Caco-2 (cell line): ENCODE results near the gene DDX31. TPM values are rescaled to one million over a fixed set of nuclear protein-coding genes. Genes with fewer than 3 reads are reported as not detected.

ENCODE experiments used
- BruUV-seq: library from RNA; stranded (reverse); fragments of 400-500 nt; replicated peaks from 2 replicates; lab custom pipeline; 2021; lab: Mats Ljungman, UMichigan
- CTCF ChIA-PET: fragments of 300-600 bp; sonication (Branson Sonifier 250); formaldehyde crosslinking; loops from one replicate; lab custom pipeline; 2022; ENCODE audit warnings: antibody characterized with exemption; lab: Charles Lee
- POLR2A ChIA-PET: fragments of 300-600 bp; sonication (Branson Sonifier 250); formaldehyde crosslinking; loops from one replicate; lab custom pipeline; 2022; ENCODE audit warnings: antibody characterized with exemption; lab: Charles Lee
- DNase-seq, 2 experiments: peaks; one replicate each; pipeline versions ENCODE4 v3.0.0 to v3.0.0-alpha.2; 2020 to 2022
- H3K27me3 ChIP-seq: replicated peaks from 2 replicates; pipeline ENCODE4 v1.6.0; 2011; ENCODE audit warnings: low read length; ENCODE audit not compliant: control insufficient read depth, insufficient read depth
- H3K36me3 ChIP-seq: 2 replicates; pipeline ENCODE4 v1.5.1; 2011; ENCODE audit warnings: low read length; ENCODE audit not compliant: control insufficient read depth, insufficient read depth
- H3K4me1 ChIP-seq: fragments of 250-450 bp; sonication (Bioruptor Pico); 2 replicates; pipeline ENCODE4 v1.5.1; 2020; ENCODE audit warnings: mild to moderate bottlenecking
- H3K4me3 ChIP-seq: 2 replicates; pipeline ENCODE4 v1.5.1; 2011; ENCODE audit warnings: low read depth, mild to moderate bottlenecking, control low read depth, low read length
- H3K9me3 ChIP-seq: fragments of 250-450 bp; sonication (Bioruptor Pico); 2 replicates; pipeline ENCODE4 v1.5.1; 2020; ENCODE audit warnings: mild to moderate bottlenecking, moderate library complexity
- H3K27ac Mint-ChIP-seq: one replicate; pipeline ENCODE4 v1.8.0; 2022; ENCODE audit warnings: mixed read lengths; ENCODE audit not compliant: unreplicated experiment
- H3K27me3 Mint-ChIP-seq: one replicate; pipeline ENCODE4 v1.8.0; 2022; ENCODE audit warnings: mixed read lengths; ENCODE audit not compliant: insufficient read depth, unreplicated experiment
- H3K36me3 Mint-ChIP-seq: one replicate; pipeline ENCODE4 v1.8.0; 2022; ENCODE audit warnings: mild to moderate bottlenecking, mixed read lengths; ENCODE audit not compliant: insufficient read depth, unreplicated experiment
- H3K4me1 Mint-ChIP-seq: one replicate; pipeline ENCODE4 v1.8.0; 2022; ENCODE audit warnings: low read depth, mixed read lengths; ENCODE audit not compliant: unreplicated experiment
- H3K4me3 Mint-ChIP-seq: one replicate; pipeline ENCODE4 v1.8.0; 2022; ENCODE audit warnings: mild to moderate bottlenecking, moderate library complexity, mixed read lengths; ENCODE audit not compliant: unreplicated experiment
- H3K9me3 Mint-ChIP-seq: one replicate; pipeline ENCODE4 v1.8.0; 2022; ENCODE audit warnings: mixed read lengths; ENCODE audit not compliant: unreplicated experiment
- CTCF ChIP-seq, 2 experiments: fragments of 200-600 bp in 1 of 2; IDR thresholded peaks; 1 replicate in 1 of 2; 2 replicates in 1 of 2; pipeline versions ENCODE4 v1.5.1 to v1.8.0; 2011 to 2022; ENCODE audit warnings: antibody characterized with exemption in 1 of 2, control low read depth in 1 of 2, inconsistent platforms in 1 of 2, low read depth in 1 of 2, low read length in 1 of 2, mild to moderate bottlenecking in 1 of 2, moderate library complexity in 1 of 2; ENCODE audit not compliant: insufficient read depth in 1 of 2, severe bottlenecking in 1 of 2, unreplicated experiment in 1 of 2
- intact Hi-C: fragments of 100-400 bp; cut with micrococcal nuclease; formaldehyde crosslinking; loops from one replicate; pipeline ENCODE4 v1.10.0; 2022; ENCODE audit not compliant: unreplicated experiment
- total RNA-seq: library from RNA; stranded (reverse); gene quantifications from 2 replicates; pipeline ENCODE4 v1.2.3, GENCODE V29; 2022

DDX31 gene
- total RNA-seq, 1 experiment from 2014 or later = 23.1 TPM

- Mint-ChIP-seq H3K36me3 (peaks cover 54% of the 10 kb centered on the region), H3K9me3 (no peaks in the 10 kb centered on the region), H3K27me3 (no peaks in the 10 kb centered on the region), H3K4me1 (no peaks in the 10 kb centered on the region), H3K27ac (no peak overlapping the region), H3K4me3 (no peak overlapping the region)
- TF ChIP-seq CTCF (IDR thresholded peaks at IDR 0.05; ENCODE audit: insufficient read depth in 1 of 2, low read depth in 1 of 2, low read length in 1 of 2, severe bottlenecking in 1 of 2, unreplicated experiment in 1 of 2) = no peak
- Histone ChIP-seq H3K27me3 (no peaks in the 10 kb centered on the region), H3K36me3 (peaks cover 2% of the 10 kb centered on the region), H3K4me3 (no peak overlapping the region), H3K9me3 (no peaks in the 10 kb centered on the region), H3K4me1 (no peaks in the 10 kb centered on the region)
- BruUV-seq = no TSS peak
- POLR2A ChIA-PET = no interaction called here
- no peak for DNase-seq
- intact Hi-C loops = no loop called here
- CTCF ChIA-PET = no interaction called here
Measured at GRCh38 chr9:132609184-132609583, 60.6 kb downstream of the DDX31 start.

- H3K27me3 ChIP-seq = no peaks in the 10 kb centered on the region
- CTCF ChIA-PET = no interaction called here
Measured at GRCh38 chr9:132606066-132606465, 63.7 kb downstream of the DDX31 start.

GRCh38 chr9:132605387-132605786 lies 64.4 kb downstream of the DDX31 start:
- no peaks in the 10 kb centered on the region for H3K9me3 ChIP-seq
- no peaks in the 10 kb centered on the region for H3K27me3 ChIP-seq
- BruUV-seq = no TSS peak
- Mint-ChIP-seq H3K27ac (no peak overlapping the region), H3K4me1 (no peaks in the 10 kb centered on the region), H3K36me3 (peaks cover 37% of the 10 kb centered on the region), H3K9me3 (no peaks in the 10 kb centered on the region), H3K4me3 (no peak overlapping the region), H3K27me3 (no peaks in the 10 kb centered on the region)
- no peaks in the 10 kb centered on the region for H3K4me1 ChIP-seq
- POLR2A ChIA-PET = no interaction called here
- intact Hi-C loops = no loop called here
- CTCF ChIA-PET = no interaction called here
- no peak overlapping the region for H3K4me3 ChIP-seq
- DNase-seq = no peak
- H3K36me3 ChIP-seq = peaks cover 2% of the 10 kb centered on the region
- TF ChIP-seq CTCF (IDR thresholded peaks at IDR 0.05; ENCODE audit: insufficient read depth in 1 of 2, low read depth in 1 of 2, low read length in 1 of 2, severe bottlenecking in 1 of 2, unreplicated experiment in 1 of 2) = no peak

More at GRCh38 chr9:132606066-132606465, 63.7 kb downstream of the DDX31 start:
- TF ChIP-seq CTCF (IDR thresholded peaks at IDR 0.05; ENCODE audit: insufficient read depth in 1 of 2, low read depth in 1 of 2, low read length in 1 of 2, severe bottlenecking in 1 of 2, unreplicated experiment in 1 of 2) = no peak
- POLR2A ChIA-PET = no interaction called here
- Histone ChIP-seq H3K4me3 (no peak overlapping the region), H3K9me3 (no peaks in the 10 kb centered on the region), H3K4me1 (no peaks in the 10 kb centered on the region), H3K36me3 (peaks cover 2% of the 10 kb centered on the region)
- peaks cover 43% of the 10 kb centered on the region for H3K36me3 Mint-ChIP-seq
- BruUV-seq = no TSS peak
- no peak overlapping the region for H3K27ac Mint-ChIP-seq
- intact Hi-C loops = no loop called here
- no peaks in the 10 kb centered on the region for H3K27me3 Mint-ChIP-seq
- H3K4me1 Mint-ChIP-seq = no peaks in the 10 kb centered on the region
- H3K4me3 Mint-ChIP-seq = no peak overlapping the region
- no peak for DNase-seq
- no peaks in the 10 kb centered on the region for H3K9me3 Mint-ChIP-seq
